ENCODE results near the gene KCNN4. TPM values are rescaled to one million over a fixed set of nuclear protein-coding genes. Genes with fewer than 3 reads are reported as not detected.

KCNN4 gene
- total RNA-seq, 4 donors from 2014 or later = 0.74 to 19.1 (median 2.6) TPM

DNA sequence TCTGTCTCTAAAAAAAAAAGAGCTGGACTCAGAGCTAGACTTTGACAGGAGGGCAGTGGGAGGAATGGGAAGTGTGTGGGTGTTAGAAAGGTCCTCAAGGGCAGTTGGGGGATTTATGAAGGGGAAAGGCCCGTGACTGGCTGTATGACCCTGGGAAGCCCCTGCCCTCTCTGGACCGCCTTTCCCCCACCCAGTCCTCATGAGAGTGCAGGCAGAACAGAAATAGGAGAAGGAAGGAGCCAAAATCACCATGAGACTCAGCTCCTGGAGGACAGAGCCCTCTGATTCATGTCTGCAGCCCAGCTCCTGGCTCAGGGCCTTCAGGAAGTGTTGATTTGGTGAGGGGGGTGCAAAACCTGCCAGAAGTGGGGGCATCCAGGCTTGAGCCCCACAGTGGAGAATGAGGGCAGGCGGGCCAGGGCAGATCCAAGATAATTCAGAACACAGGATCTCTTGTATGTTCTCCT, 17.3 kb downstream of the KCNN4 start:
- ATAC-seq (ENCODE audit: low FRiP score) (no peak), DNase-seq (ENCODE audit: low spot score) (no peak)
- TF ChIP-seq, protein P1, sequence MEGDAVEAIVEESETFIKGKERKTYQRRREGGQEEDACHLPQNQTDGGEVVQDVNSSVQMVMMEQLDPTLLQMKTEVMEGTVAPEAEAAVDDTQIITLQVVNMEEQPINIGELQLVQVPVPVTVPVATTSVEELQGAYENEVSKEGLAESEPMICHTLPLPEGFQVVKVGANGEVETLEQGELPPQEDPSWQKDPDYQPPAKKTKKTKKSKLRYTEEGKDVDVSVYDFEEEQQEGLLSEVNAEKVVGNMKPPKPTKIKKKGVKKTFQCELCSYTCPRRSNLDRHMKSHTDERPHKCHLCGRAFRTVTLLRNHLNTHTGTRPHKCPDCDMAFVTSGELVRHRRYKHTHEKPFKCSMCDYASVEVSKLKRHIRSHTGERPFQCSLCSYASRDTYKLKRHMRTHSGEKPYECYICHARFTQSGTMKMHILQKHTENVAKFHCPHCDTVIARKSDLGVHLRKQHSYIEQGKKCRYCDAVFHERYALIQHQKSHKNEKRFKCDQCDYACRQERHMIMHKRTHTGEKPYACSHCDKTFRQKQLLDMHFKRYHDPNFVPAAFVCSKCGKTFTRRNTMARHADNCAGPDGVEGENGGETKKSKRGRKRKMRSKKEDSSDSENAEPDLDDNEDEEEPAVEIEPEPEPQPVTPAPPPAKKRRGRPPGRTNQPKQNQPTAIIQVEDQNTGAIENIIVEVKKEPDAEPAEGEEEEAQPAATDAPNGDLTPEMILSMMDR (IDR thresholded peaks at IDR 0.05) = no peak

DNA sequence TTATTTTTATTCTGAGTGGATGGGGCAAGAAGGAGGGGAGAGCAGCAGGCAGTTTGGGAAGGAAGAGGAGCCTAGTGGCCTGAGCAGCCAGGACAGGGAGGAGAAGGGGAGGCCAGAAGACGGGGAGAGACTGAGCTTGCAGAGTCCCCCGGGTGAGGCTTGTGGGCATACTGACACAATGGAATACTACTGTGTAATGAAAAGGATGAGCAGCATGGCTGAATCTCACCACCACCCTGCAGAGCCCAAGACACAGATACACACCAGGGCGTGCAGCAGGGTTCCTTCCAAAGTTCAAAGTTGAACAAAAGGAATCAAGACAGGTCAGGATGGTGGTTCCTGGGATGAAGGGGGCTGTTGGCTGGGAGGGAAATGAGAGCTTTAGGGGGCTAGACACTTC, 18.0 kb downstream of the KCNN4 start:
- ATAC-seq (ENCODE audit: low FRiP score) (no peak), DNase-seq (ENCODE audit: low spot score) (no peak)
- TF ChIP-seq, protein P1 (IDR thresholded peaks at IDR 0.05) = no peak

DNA sequence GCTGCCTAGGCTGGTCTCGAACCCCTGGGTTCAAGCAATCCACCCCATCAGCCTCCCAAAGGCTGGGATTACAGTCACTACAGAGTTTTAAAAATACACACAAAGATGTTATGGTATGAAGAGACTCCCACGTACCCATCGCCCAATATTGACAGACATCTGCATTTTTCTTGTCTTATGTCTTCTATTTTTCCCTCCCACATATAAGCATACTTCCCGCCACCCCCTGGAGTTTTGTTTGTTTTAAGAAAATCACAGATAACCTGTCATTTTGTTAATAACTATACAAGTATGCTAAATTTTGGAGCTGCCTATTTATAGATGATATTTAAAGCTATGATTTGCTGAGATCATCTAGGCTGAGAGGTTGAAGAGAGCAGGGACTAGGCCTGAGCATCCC, 19.8 kb downstream of the KCNN4 start:
- DNase-seq (ENCODE audit: low spot score) = no peak
- no peak for ATAC-seq (ENCODE audit: low FRiP score)

DNA sequence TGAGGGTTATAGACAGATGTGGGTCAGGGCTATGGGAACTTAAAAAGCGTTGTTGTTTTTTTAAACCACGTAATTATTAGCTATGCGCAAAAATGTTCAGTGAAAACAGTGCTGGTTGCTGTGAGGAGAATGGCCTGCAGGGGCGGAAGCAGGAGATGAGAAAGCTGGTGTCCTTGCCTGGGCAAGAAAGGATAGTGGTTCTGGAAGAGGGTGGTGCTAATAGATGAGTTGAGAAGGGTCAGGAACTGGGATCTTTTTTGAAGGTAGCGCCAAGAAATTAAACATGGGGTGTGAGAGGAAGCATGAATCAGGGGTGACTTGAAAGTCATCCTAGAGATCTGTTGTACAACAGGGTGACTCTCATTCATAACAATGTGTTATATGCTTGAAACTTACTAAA, 21.3 kb downstream of the KCNN4 start:
- ATAC-seq (ENCODE audit: low FRiP score) (no peak), DNase-seq (ENCODE audit: low spot score) (no peak)
- TF ChIP-seq, protein P1 (IDR thresholded peaks at IDR 0.05) = no peak

More for the DNA sequence above, 19.8 kb downstream of the KCNN4 start:
- TF ChIP-seq, protein P1 (IDR thresholded peaks at IDR 0.05) = no peak

DNA sequence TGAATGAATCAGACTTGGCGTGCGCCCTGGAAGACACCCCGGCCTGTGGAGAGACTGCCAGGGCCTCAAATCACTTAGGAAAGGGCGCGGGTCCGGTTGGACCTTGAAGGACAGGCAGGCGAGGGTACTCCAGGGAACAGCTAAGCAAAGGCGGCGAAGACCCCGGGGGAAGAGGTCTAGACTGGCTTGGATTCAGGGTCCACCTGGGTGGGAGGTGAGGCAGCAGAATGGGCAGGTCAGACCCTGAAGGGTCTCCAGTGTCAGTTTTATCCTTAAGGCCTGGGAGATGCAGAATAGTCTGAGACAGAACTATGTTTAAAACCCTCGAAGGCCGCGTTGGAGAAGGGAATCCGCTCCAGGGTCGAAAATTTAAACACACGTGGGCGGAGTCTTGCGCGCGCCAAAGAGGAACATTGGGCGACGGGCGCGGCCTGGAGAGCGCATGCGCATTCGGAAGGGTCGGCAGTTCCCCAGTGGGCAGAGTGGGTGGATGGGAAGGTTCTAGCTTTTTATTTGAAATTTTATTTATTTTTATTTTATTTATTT, 25.4 kb downstream of the KCNN4 start:
- TF ChIP-seq, protein P1 (IDR thresholded peaks at IDR 0.05) = no peak
- ATAC-seq (ENCODE audit: low FRiP score) (peak; percentile 58), DNase-seq (ENCODE audit: low spot score) (peak; percentile 52)

DNA sequence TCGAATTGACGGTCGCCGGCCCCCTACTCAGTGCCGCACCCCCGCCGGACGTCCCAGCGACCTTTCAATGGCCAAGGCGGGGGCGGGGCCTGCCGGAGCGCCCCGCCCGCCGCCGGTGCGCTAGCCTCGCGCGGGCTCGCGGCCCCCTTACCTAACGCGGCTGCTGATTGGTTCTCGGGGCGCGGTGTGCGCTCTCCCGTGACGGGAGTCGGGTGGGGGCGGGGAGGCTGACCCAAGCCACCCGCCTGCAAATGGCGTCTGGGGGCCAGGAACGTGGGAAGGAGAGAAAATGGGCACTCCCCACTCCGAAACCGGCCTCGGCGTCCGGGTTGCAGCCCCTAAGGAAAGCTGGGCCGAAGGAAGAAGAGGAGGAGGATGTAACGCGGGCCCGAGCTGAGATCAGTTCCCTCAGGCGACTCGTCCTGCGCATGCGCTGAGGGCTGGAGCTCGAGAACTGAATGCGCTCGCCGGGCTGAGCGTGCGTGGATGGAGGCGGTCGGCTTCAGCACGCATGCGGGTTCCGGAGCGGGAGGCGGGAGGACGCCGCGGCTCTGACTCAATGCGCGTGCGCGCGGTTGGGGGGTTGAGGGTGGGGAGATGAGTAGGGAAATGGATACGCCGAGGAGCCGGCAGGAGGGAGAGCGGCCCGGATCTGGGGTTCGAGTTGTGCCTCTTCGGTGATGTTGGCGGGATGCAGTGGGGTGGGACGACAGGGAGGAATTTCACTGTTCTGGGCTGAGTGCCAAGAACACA, 26.1 kb downstream of the KCNN4 start, which contains the start of gene SMG9:
Gene SMG9 (minus strand): TSS at position 460 of the 753 bp plus-strand sequence. CDS start 4,221 bp downstream, outside the sequence.
- TF ChIP-seq, protein P1 (IDR thresholded peaks at IDR 0.05) = no peak
- DNase-seq (ENCODE audit: low spot score) = peak; percentile 93
- ATAC-seq (ENCODE audit: low FRiP score) = peak; percentile 88

DNA sequence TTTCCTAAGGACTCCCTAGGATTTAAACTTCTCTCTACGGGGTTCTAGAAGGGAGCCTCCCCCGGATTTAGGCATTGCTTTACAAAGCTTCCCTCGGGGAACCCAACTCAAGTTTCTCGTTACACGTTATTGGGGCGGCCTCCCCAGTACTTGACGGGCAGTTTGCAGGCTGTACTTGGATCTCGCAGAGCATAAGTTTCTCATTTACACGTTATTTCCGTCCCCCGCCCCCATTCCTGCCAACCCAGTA, 26.6 kb downstream of the KCNN4 start:
- DNase-seq (ENCODE audit: low spot score) (no peak), ATAC-seq (ENCODE audit: low FRiP score) (no peak)
- TF ChIP-seq, protein P1 (IDR thresholded peaks at IDR 0.05) = no peak
